Measurements from ENCODE around the gene NOD1.
"Not testable (repeated sequence)": the region's sequence is repeated elsewhere in the genome, so short reads cannot be mapped to it uniquely, and the experiment has no call there.

Gene NOD1

DNA sequence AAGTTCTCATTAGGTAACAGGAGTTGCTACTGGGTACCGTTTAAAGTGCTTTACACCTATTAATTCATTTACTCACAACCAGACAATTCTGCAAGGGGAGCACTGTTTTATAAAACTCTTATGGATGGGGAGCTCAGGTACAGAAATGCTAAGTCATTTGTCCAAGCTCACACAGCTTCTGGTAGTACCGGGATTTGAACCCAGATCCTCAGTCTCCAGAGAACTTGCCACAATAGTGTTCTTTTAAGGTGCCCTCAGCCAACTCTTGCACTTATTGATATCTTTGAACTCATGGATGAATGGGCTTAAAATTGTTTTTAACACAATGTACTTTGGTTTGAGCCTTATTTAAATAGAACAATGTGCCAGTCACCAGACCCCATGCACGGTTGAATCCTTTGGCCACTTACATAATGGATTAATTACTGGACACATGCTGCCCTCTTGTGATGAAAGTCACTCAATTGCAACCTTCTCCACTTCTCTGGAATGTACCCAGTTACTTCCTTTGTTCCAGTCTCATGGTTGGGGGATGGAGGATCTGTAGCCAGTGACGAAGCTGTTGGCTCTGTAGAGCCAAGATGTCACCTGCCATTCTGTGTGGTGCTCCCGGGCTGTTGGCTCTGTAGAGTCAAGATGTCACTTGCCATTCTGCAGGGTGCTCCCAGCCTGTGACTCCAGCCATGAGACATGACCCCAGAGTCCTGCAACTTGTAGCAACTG is 65.6 kb downstream of the NOD1 start:
- peak; percentile 33 for DNase-seq

DNA sequence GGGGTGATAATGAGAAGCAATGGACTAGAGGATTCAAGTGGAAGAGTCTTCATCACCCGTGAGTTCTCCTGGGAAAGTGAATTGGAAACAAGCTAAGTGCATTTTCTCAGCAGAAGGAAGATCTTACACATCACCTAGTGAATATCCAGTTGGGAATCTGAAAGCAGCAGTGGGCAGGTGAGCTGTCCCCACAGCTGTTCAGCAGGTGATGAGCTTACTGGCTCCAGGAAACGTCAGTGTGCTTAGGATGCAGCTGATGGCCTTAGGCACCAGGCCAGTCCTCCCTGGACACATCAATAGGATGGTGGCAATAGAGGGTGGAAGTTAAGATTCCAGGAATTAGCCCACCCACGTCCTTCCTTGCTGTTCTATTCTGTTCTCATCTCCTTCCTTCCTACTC is 66.7 kb downstream of the NOD1 start:
- DNase-seq = no peak

- no peak for DNase-seq
Observed at GRCh38 chr7:30411173-30411572, 67.4 kb downstream of the NOD1 start.

DNA sequence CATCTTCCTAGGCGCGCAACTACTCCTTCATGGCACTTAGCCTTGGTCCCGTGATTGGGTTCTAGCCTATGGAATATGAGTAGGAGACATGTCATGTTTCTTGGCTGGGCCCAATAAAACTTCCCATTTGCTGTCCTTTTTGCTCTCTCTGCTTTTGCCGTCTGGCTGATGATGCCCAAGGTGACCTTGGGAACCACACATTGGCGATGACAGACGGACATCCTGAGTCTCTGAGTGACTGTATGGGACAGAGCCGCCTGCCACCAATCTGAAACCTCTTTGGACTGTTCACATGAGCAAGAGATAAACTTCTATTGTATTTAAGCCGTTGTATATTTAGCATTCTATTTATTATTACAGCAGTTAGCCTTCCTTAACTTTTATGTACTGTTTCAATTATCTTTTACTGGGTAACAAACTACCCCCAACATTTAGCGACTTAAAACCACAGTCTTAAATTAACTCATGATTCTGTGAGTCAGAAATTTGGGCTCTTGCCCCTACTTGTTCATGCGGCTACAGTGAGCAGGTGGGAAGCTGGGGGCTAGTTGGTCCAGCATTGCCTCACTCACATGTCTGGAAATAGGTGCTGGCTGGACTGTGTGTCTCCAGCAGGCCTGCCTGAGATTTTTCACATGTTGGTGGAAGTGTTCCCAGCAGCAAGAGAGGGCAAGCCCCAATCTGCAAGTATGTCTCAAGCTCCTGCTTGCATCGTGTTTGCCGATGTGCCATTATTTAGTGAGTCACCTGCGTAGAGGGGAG is 71.7 kb downstream of the NOD1 start:
- DNase-seq = no peak

GRCh38 chr7:30405179-30405578 is 73.4 kb downstream of the NOD1 start:
- DNase-seq = no peak

- no peak for DNase-seq
Observed at GRCh38 chr7:30403477-30403876, 75.1 kb downstream of the NOD1 start.

DNA sequence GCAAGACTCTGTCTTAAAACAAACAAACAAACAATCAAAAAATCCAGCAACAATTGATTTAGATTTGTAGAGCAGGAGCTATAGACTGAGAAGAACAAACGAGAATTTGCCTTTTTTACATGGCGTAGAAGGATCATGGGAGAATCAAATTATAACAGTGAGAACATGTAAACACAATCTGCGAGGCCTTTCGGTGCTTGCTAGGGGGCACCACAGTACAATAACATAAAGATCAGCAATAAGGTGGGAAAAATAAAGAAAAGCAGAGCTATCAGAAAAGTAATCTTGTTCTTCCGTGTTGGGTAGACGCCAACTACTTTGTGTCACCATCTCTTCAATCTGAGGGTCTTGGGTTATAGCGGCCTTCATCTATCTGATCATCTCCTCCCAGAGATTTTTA is 82.2 kb downstream of the NOD1 start:
- no peak for DNase-seq

GRCh38 chr7:30395676-30396075 is 82.9 kb downstream of the NOD1 start:
- DNase-seq = no peak

DNA sequence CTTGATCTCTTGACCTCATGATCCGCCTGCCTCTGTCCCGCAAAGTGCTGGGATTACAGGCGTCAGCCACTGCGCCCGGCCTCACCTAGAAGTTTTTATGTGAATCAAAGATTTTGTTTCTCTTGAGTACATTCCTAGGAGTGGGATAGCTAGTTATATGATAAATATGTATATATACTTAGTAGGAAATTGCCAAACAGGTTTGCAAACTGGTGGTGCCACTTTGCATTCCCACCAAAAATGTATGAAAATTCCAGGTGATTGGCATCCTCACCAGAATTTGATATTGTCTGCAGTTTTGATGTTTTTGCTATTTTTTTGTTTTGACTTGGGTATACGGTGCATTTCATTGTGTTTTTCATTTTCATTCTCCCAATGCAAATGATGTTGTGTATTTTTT is 86.8 kb downstream of the NOD1 start:
- DNase-seq = no peak

- peak; percentile 42 for DNase-seq
Observed at GRCh38 chr7:30390736-30391636, 87.6 kb downstream of the NOD1 start.

DNA sequence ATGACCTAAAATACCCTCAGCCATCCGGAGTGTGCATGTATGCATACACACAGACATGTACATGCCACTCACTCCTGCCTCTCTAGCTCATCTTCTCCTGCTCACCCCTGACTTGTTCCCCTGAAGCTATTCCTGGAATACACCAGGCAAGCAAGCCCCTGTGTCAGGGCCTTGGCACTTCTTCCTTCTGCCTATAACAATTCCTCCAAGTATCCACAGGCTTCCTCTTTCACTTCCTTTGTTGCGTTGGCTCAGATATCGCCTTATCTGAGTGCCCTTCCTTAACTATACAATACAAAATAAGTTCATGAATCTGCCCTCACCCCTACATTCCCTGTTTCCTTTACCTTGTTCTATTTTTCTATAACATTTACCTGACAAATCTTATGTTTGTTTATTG is 88.8 kb downstream of the NOD1 start:
- no peak for DNase-seq

DNA sequence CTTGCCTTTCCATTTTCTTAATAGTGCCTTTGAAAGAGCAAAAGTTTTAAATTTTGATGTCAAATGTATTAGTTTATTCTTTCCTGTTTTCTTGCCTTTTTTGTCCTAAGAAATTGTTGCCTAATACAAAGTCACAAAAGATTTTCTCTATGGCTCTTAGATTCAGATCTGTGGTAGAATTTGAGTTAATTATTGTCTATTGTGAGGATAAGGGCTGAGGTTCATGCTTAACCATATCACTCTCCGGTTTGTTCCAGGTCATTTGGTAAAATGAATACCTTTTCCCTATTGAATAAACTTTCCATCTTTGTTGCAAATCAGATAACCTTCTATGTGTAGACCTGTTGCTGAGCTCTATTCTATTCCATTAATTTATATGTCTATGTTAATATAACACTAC is 96.0 kb downstream of the NOD1 start:
- DNase-seq = no peak

DNA sequence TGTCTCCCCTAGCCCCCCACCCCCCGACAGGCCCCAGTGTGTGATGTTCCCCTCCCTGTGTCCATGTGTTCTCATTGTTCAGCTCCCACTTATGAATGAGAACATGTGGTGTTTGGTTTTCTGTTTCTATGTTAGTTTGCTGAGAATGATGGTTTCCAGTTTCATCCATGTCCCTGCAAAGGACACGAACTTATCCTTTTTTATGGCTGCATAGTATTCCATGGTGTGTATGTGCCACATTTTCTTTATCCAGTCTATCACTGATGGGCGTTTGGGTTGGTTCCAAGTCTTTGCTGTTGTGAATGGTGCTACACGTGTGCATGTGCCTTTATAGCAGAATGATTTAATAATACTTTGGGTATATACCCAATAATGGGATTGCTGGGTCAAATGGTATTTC is 97.8 kb downstream of the NOD1 start:
- DNase-seq = not testable (repeated sequence)

GRCh38 chr7:30380294-30380693 is 98.3 kb downstream of the NOD1 start:
- DNase-seq = no peak

- no peak for DNase-seq
Observed at GRCh38 chr7:30379741-30380140, 98.8 kb downstream of the NOD1 start.

- DNase-seq = no peak
Observed at GRCh38 chr7:30379131-30379530, 99.5 kb downstream of the NOD1 start.

GRCh38 chr7:30378275-30378674 is 100.3 kb downstream of the NOD1 start:
- no peak for DNase-seq
